NOMO-1 treated with DMSO at 0.1 percent for 48 hours (cell line): ENCODE data around the gene NHLRC4.
"Not testable (repeated sequence)": the region's sequence is repeated elsewhere in the genome, so short reads cannot be mapped to it uniquely, and the experiment has no call there.

Experiments
- DNase-seq: peaks from one replicate; lab custom pipeline; 2025; ENCODE audit not compliant: unreplicated experiment; lab: John Stamatoyannopoulos, UW

NHLRC4 gene

GRCh38 chr16:596736-597060, 29.9 kb downstream of the NHLRC4 start:
- DNase-seq: no peak

- not testable (repeated sequence) for DNase-seq
These were observed 30.9 kb downstream of the NHLRC4 start for GRCh38 chr16:597655-598054.

GRCh38 chr16:598823-599739, 32.3 kb downstream of the NHLRC4 start:
- DNase-seq: no peak

GRCh38 chr16:600781-601180, 34.0 kb downstream of the NHLRC4 start:
- DNase-seq: no peak

- DNase-seq: no peak
These were observed 37.1 kb downstream of the NHLRC4 start for GRCh38 chr16:603933-604332.

GRCh38 chr16:606656-607307, 40.0 kb downstream of the NHLRC4 start:
- no peak for DNase-seq

GRCh38 chr16:608019-608418, 41.2 kb downstream of the NHLRC4 start:
- DNase-seq: no peak

- DNase-seq: no peak
These were observed 42.5 kb downstream of the NHLRC4 start for GRCh38 chr16:609316-609715.

- DNase-seq: no peak
These were observed 43.2 kb downstream of the NHLRC4 start for GRCh38 chr16:609984-610383.

GRCh38 chr16:610513-611381, 43.9 kb downstream of the NHLRC4 start:
- no peak for DNase-seq

- DNase-seq: no peak
These were observed 48.3 kb downstream of the NHLRC4 start for GRCh38 chr16:615122-615521.

- DNase-seq: no peak
These were observed 50.2 kb downstream of the NHLRC4 start for GRCh38 chr16:616733-617586.

GRCh38 chr16:617855-618254, 51.0 kb downstream of the NHLRC4 start:
- DNase-seq: no peak
